Epithelial cell of esophagus (primary cell): ENCODE measurements around the gene PIP5K1B.

Source experiments
- DNase-seq: peaks from one replicate; pipeline ENCODE4 v3.0.0; 2010; ENCODE audit warnings: low read depth
- H3K4me3 ChIP-seq: 2 replicates; pipeline ENCODE4 v1.5.1; 2011; ENCODE audit warnings: mild to moderate bottlenecking, low read length, control low read depth
- CTCF ChIP-seq: IDR thresholded peaks from 2 replicates; pipeline ENCODE4 v1.5.1; 2011; ENCODE audit warnings: low read depth, mild to moderate bottlenecking, low read length, control low read depth, inconsistent platforms; ENCODE audit not compliant: insufficient read depth; ENCODE audit errors: missing control alignments

The PIP5K1B gene

GRCh38 chr9:68721666-68722330 lies 16.8 kb downstream of the PIP5K1B start:
- DNase-seq = no peak
- no peak for TF ChIP-seq CTCF
- no peak overlapping the region for H3K4me3 ChIP-seq

GRCh38 chr9:68725070-68725469 lies 20.0 kb downstream of the PIP5K1B start:
- no peak for DNase-seq
- no peak for TF ChIP-seq CTCF
- no peak overlapping the region for H3K4me3 ChIP-seq

GRCh38 chr9:68726489-68726888 lies 21.4 kb downstream of the PIP5K1B start:
- no peak for TF ChIP-seq CTCF
- H3K4me3 ChIP-seq = no peak overlapping the region
- DNase-seq = no peak

GRCh38 chr9:68727636-68728035 lies 22.6 kb downstream of the PIP5K1B start:
- H3K4me3 ChIP-seq = no peak overlapping the region
- no peak for TF ChIP-seq CTCF
- DNase-seq = no peak

- H3K4me3 ChIP-seq = no peak overlapping the region
- no peak for TF ChIP-seq CTCF
- DNase-seq = no peak
These were observed 23.7 kb downstream of the PIP5K1B start for GRCh38 chr9:68728731-68729130.

GRCh38 chr9:68730570-68731235 lies 25.7 kb downstream of the PIP5K1B start:
- H3K4me3 ChIP-seq = no peak overlapping the region
- TF ChIP-seq CTCF = no peak
- no peak for DNase-seq

GRCh38 chr9:68731857-68732256 lies 26.8 kb downstream of the PIP5K1B start:
- DNase-seq = no peak
- H3K4me3 ChIP-seq = no peak overlapping the region
- no peak for TF ChIP-seq CTCF
